ENCODE data around the gene SLC24A1.

Gene SLC24A1

GRCh38 chr15:65653801-65654521, 32.2 kb downstream of the SLC24A1 start:
- DNase-seq, result no peak

DNA sequence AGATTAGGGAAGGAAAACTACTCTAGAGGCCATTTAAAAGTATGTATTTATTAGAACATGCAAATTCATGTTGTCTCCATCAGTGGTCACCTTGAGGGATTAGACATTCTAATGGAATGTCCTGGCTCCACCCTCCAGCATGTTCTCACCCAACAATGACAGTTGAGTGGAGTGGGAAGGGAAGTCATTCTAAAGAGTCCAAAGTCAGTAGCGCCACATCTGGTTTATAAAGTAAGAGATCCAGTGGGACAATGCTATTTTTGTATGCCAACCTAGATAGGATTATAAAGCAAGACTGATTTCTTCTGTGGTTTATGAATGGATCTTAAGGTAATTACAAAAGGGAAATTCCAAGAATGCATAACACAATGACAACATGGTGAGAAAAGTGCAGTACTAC, 33.3 kb downstream of the SLC24A1 start:
- no peak for DNase-seq

DNA sequence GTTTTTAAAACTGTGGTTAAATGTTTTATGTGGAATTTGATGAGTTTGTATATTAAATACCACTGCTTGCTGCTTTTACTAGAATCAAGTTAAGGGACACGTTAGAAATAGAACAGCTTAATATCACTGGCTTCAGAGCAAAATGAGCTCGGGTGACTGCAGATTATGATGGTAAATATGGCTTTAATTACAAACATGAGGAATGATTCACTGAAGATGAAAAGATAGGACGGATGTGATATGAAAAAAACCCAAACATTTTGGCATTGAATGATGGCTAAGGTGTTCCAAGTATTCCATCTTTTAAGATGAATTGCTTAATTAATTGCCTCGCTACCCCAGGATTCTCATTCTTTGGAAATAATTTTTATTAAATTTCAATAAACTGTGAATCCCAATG, 33.7 kb downstream of the SLC24A1 start:
- DNase-seq, result no peak

DNA sequence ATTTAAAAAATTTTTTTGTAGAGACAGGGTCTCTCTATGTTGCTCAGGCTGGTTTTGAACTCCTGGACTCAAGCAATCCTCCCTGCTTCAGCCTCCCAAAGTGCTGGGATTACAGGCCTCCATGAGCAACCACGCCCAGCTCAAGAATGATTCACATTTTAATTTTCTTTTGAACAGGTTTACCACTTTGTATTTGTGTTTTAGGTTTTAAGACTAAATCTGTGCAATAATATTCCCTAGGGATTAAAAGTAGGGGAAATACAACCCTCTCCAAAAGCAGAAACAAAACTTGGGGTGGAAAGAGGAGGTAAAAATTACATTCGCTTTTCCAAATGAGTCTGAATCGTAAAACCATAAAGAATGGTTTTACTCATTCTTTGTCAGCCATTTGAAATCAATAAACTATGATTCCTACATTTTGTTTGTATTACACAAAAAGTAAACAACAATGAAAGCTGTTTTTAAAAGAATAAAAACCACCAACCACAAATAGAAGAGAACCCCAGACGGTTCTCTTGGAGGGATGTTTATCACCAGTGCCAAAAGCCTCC, 37.8 kb downstream of the SLC24A1 start:
- DNase-seq, result no peak

DNA sequence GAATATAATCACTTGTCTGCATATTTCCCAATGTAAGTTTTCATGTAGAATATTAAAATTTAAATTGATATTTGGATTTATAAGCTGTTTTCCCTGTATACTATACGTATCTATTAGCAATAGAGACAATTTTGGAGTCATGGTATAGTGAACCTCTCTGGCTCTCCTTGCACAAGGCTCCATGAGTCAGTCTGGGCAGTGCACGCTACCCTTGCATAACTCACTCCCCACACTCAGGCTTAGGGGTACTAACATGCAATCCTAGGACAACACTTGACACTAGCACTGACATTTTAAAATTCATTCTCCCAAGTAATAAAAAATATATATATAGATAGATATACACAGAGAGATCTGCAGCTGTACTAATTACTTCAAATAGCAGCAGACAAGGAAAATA, 39.2 kb downstream of the SLC24A1 start:
- no peak for DNase-seq

GRCh38 chr15:65663521-65663920, 41.8 kb downstream of the SLC24A1 start:
- DNase-seq, result no peak

GRCh38 chr15:65666257-65666656, 44.5 kb downstream of the SLC24A1 start:
- DNase-seq, result no peak

DNA sequence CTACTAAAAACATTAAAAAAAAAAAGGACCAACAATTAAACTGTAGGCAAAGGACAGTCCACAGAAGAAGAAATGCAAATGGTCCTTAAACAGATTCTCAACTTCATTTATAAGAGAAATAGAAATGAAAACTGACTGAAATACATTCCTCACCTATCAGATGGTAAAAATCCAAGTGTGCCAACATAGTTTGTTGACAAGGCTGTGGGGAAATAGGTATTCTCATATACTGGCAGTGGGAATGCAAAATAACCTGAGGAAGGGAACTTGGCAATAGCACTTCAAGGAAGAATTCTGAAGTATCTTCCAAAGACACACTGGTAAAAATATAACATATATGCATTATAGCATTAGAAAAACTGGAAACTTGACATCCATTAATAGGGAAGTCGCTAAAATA, 53.8 kb downstream of the SLC24A1 start:
- DNase-seq, result no peak

GRCh38 chr15:65676123-65676522, 54.4 kb downstream of the SLC24A1 start:
- DNase-seq, result no peak

DNA sequence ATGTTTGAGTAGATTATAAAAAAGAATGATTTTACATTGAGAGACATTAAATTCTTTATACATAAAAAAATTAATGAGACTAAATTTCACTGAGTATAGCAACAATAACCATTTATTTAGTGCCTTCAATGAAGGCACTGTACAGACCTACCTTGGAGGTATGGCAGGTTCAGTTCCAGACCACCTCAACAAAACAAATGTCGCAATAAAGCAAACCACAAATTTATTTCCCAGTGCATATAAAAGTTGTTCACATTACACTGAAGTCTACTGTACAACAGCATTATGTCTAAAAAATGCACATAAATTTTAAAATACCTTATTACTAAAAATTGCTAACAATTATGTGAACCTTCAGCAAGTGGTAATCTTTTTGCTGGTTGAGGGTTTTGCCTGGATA, 58.8 kb downstream of the SLC24A1 start:
- no peak for DNase-seq

- no peak for DNase-seq
These were observed 60.7 kb downstream of the SLC24A1 start for GRCh38 chr15:65682404-65682911.

DNA sequence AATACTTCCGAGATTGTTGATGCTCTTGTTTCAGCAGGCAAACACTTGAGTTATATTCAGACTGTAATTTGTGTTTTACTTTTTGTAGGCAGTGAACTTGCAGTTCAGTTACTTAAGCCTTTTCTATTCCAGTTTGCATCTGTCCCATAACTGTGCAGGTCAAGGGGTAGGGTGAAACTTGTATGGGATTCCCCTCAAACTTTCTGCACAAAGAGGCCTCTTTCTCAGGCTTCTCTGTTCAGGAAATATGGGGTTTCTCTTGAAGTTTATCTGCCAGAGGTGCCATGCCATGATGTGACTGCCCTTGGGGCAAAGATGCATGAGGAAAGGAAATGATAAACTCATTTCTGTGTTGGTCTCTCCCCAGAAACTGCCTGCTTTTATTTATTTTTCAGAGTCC, 66.7 kb downstream of the SLC24A1 start:
- no peak for DNase-seq

DNA sequence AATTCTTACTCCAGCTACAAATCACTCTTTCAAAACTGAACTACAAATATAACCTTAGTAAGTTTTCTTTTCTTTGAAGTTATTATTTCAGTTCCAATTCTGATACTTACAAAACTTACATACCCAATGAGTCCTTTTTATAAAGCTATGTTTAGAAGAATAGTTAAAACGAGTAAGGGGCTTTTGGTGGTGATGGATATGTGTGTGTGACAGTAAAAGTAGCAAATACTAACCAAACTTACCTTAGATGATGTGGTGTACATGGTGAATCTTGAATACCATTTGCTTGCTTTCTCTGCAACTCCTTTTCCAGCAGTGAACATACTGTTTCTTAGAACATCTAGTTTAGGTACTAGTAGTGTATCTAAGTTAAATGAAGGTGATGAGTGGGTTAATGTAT, 68.4 kb downstream of the SLC24A1 start:
- DNase-seq, result no peak

DNA sequence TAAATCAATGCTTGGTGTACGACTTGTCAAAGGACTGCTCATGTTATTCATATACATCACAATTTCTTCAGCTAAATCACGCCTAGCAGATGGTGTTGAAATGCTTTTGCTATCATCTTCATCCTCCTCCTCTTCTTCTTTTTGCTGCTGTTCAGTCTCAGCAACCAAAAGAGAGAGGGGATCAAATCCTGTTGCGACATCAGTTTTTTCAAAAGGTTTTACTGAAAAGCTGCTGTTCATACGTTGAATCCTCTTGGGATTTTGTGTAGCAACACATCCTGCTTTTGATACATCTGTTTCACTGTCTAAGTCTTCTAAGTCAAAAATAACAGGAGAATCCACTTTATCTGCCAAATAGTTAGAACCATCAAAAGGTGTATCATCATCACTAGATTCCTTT, 69.0 kb downstream of the SLC24A1 start:
- no peak for DNase-seq

DNA sequence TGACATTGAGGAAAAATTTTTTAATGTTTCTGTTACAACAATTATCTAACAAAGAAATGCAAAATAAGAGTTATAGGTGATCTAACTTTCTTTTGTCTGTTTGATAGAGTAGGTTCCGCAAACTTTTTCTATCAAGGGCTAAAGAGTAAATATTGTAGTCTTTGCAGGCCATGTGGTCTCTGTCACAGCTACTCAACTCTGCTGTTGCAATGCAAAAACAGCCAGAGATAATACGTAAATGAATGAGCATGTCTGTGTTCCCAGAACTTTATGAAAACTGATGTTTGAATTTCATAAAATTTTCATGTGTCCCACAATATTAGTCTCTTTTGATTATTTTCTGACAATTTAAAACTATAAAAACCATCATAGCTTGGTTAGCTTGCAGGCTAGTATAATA, 73.3 kb downstream of the SLC24A1 start:
- no peak for DNase-seq
